H1 (cell line): ENCODE data around the gene KRT24. TPM values are rescaled to one million over a fixed set of nuclear protein-coding genes. Genes with fewer than 3 reads are reported as not detected.

ENCODE experiments used
- CTCF ChIA-PET: fragments of 300-600 bp; sonication (Branson Sonifier 250); formaldehyde crosslinking; loops from one replicate; lab custom pipeline; 2021; ENCODE audit not compliant: partially characterized antibody; lab: Charles Lee
- POLR2A ChIA-PET: fragments of 300-600 bp; sonication (Branson Sonifier 250); formaldehyde crosslinking; loops from one replicate; lab custom pipeline; 2021; ENCODE audit warnings: inconsistent platforms; ENCODE audit not compliant: partially characterized antibody; lab: Charles Lee
- DNase-seq, 2 experiments: peaks; one replicate each; pipeline versions ENCODE4 v3.0.0 to v3.0.0-alpha.2; 2010 to 2022; ENCODE audit warnings: low spot score in 2 of 2, low read depth in 1 of 2, mixed read lengths in 1 of 2
- FAIRE-seq: peaks from 2 replicates; lab custom pipeline; 2011; peaks lifted over from hg19 to GRCh38; lab: Jason Lieb, UNC
- H2AFZ ChIP-seq: 2 replicates; pipeline ENCODE4 v1.8.1; 2012; ENCODE audit warnings: low read length, inconsistent platforms
- H2AK5ac ChIP-seq: 2 replicates; pipeline ENCODE4 v1.6.1; 2013; ENCODE audit warnings: low read depth, low read length
- H2BK120ac ChIP-seq: replicated peaks from 2 replicates; pipeline ENCODE3; 2013; ENCODE audit warnings: low read depth, low read length, inconsistent platforms
- H2BK12ac ChIP-seq: 2 replicates; pipeline ENCODE4 v1.6.1; 2013; ENCODE audit warnings: low read depth, low read length
- H2BK15ac ChIP-seq: 2 replicates; pipeline ENCODE4 v1.6.1; 2013; ENCODE audit warnings: low read length
- H2BK20ac ChIP-seq: 2 replicates; pipeline ENCODE4 v1.6.1; 2013; ENCODE audit warnings: low read length
- H2BK5ac ChIP-seq: 2 replicates; pipeline ENCODE4 v1.6.1; 2013; ENCODE audit warnings: low read depth, low read length
- H3K14ac ChIP-seq: 2 replicates; pipeline ENCODE4 v1.6.1; 2013; ENCODE audit warnings: inconsistent platforms; ENCODE audit not compliant: insufficient read length
- H3K18ac ChIP-seq: 2 replicates; pipeline ENCODE4 v1.6.1; 2013; ENCODE audit warnings: low read length; ENCODE audit errors: extremely low read depth
- H3K23ac ChIP-seq: 2 replicates; pipeline ENCODE4 v1.6.1; 2013; ENCODE audit warnings: inconsistent platforms; ENCODE audit not compliant: insufficient read length
- H3K23me2 ChIP-seq: 2 replicates; pipeline ENCODE4 v1.6.1; 2013; ENCODE audit warnings: low read depth, low read length
- H3K27ac ChIP-seq: 2 replicates; pipeline ENCODE4 v1.6.1; 2011; ENCODE audit warnings: low read depth, low read length, inconsistent platforms
- H3K27me3 ChIP-seq, 4 experiments: replicated peaks in 1 of 4; 1 replicate in 1 of 4; 2 replicates in 3 of 4; pipeline versions ENCODE4 v1.6.1 to v1.8.1; 2011 to 2013; ENCODE audit warnings: low read length in 3 of 4, mild to moderate bottlenecking in 3 of 4, inconsistent platforms in 2 of 4, mixed read lengths in 2 of 4, moderate library complexity in 1 of 4; ENCODE audit not compliant: control insufficient read depth in 3 of 4, insufficient read depth in 3 of 4; ENCODE audit errors: extremely low read depth in 1 of 4
- H3K36me3 ChIP-seq, 4 experiments: 2 replicates each; pipeline versions ENCODE4 v1.6.1 to v1.8.1; 2011 to 2013; ENCODE audit warnings: mild to moderate bottlenecking in 4 of 4, low read length in 3 of 4, moderate library complexity in 2 of 4, control low read depth in 1 of 4, inconsistent platforms in 1 of 4; ENCODE audit not compliant: insufficient read depth in 4 of 4, control insufficient read depth in 2 of 4
- H3K4ac ChIP-seq: replicated peaks from 2 replicates; pipeline ENCODE3; 2013; ENCODE audit warnings: low read length, low read depth, mixed read lengths, inconsistent platforms; ENCODE audit not compliant: insufficient read length
- H3K4me1 ChIP-seq, 4 experiments: replicated peaks in 1 of 4; 1 replicate in 1 of 4; 2 replicates in 3 of 4; pipeline versions ENCODE4 v1.6.1 to v1.8.1; 2011 to 2013; ENCODE audit warnings: low read length in 3 of 4, inconsistent platforms in 2 of 4, mixed read lengths in 1 of 4; ENCODE audit not compliant: insufficient read depth in 4 of 4, control insufficient read depth in 3 of 4
- H3K4me2 ChIP-seq, 2 experiments: 2 replicates each; pipeline versions ENCODE4 v1.6.1 to v1.8.1; 2011 to 2013; ENCODE audit warnings: low read depth in 2 of 2, low read length in 2 of 2, control low read depth in 1 of 2, inconsistent platforms in 1 of 2, mild to moderate bottlenecking in 1 of 2; ENCODE audit not compliant: insufficient read depth in 1 of 2
- H3K4me3 ChIP-seq, 4 experiments: fragments of 200-600, 300-600 bp in 1 of 4; sonication (generic), shearing (Covaris generic), sonication (Bioruptor Twin) in 1 of 4; 2 replicates each; pipeline versions ENCODE4 v1.5.1 to v1.8.1; 2011 to 2016; ENCODE audit warnings: low read length in 4 of 4, low read depth in 3 of 4, control low read depth in 2 of 4, inconsistent platforms in 2 of 4, mild to moderate bottlenecking in 2 of 4, mixed read lengths in 1 of 4, moderate library complexity in 1 of 4; ENCODE audit not compliant: insufficient read depth in 2 of 4; ENCODE audit errors: extremely low read depth in 1 of 4
- H3K56ac ChIP-seq: replicated peaks from 2 replicates; pipeline ENCODE3; 2013; ENCODE audit warnings: low read depth, mild to moderate bottlenecking, mixed read lengths, low read length, inconsistent platforms; ENCODE audit not compliant: insufficient read length
- H3K79me1 ChIP-seq: 2 replicates; pipeline ENCODE4 v1.6.1; 2013; ENCODE audit warnings: low read depth, low read length, control low read depth
- H3K79me2 ChIP-seq, 2 experiments: 2 replicates each; pipeline versions ENCODE4 v1.6.1 to v1.8.1; 2012 to 2013; ENCODE audit warnings: low read length in 2 of 2, mild to moderate bottlenecking in 2 of 2, inconsistent platforms in 1 of 2; ENCODE audit not compliant: insufficient read depth in 2 of 2, control insufficient read depth in 1 of 2
- H3K9ac ChIP-seq, 4 experiments: replicated peaks in 1 of 4; 1 replicate in 1 of 4; 2 replicates in 3 of 4; pipeline versions ENCODE4 v1.6.1 to v1.8.1; 2011 to 2013; ENCODE audit warnings: low read depth in 3 of 4, low read length in 3 of 4, control low read depth in 2 of 4, mild to moderate bottlenecking in 2 of 4, moderate library complexity in 2 of 4, inconsistent platforms in 1 of 4; ENCODE audit errors: extremely low read depth in 1 of 4
- H3K9me3 ChIP-seq, 2 experiments: 2 replicates each; pipeline versions ENCODE4 v1.6.1 to v1.8.1; 2012 to 2013; ENCODE audit warnings: mild to moderate bottlenecking in 2 of 2, moderate library complexity in 2 of 2, control low read depth in 1 of 2, inconsistent platforms in 1 of 2, low read depth in 1 of 2, low read length in 1 of 2, mixed read lengths in 1 of 2; ENCODE audit not compliant: insufficient read depth in 2 of 2
- H4K20me1 ChIP-seq, 2 experiments: replicated peaks in 1 of 2; 2 replicates each; pipeline versions ENCODE3 to v1.8.1; 2011 to 2013; ENCODE audit warnings: inconsistent platforms in 2 of 2, low read length in 2 of 2, mild to moderate bottlenecking in 1 of 2; ENCODE audit not compliant: insufficient read depth in 2 of 2, control insufficient read depth in 1 of 2
- H4K5ac ChIP-seq: 2 replicates; pipeline ENCODE4 v1.6.1; 2013; ENCODE audit warnings: low read length, low read depth, mixed read lengths, inconsistent platforms; ENCODE audit not compliant: insufficient read length
- H4K8ac ChIP-seq: 2 replicates; pipeline ENCODE4 v1.8.0; 2013; ENCODE audit warnings: mild to moderate bottlenecking, moderate library complexity, low read length, inconsistent platforms; ENCODE audit not compliant: insufficient read depth; ENCODE audit errors: extremely low read depth
- H4K91ac ChIP-seq: replicated peaks from 2 replicates; pipeline ENCODE3; 2013; ENCODE audit warnings: low read length, mixed read lengths, inconsistent platforms; ENCODE audit not compliant: insufficient read length
- ATF3 ChIP-seq: IDR thresholded peaks from 2 replicates; pipeline ENCODE4 v1.6.1; 2011; ENCODE audit warnings: low read depth, mild to moderate bottlenecking, low read length; ENCODE audit not compliant: insufficient read depth
- BACH1 ChIP-seq: IDR thresholded peaks from 2 replicates; pipeline ENCODE4 v1.6.1; 2012; ENCODE audit warnings: low read length, improper control_type of control experiment
- CBX8 ChIP-seq: fragments of 300-800, 300-1000 bp; sonication (generic); IDR thresholded peaks from 2 replicates; pipeline ENCODE4 v1.7.1; 2016; ENCODE audit warnings: low read depth, low read length, borderline replicate concordance
- CHD2 ChIP-seq: IDR thresholded peaks from 2 replicates; pipeline ENCODE4 v1.6.1; 2012; ENCODE audit warnings: low read length, improper control_type of control experiment
- CTBP2 ChIP-seq: IDR thresholded peaks from 2 replicates; pipeline ENCODE4 v1.7.0; 2011; ENCODE audit warnings: borderline replicate concordance, mild to moderate bottlenecking, moderate library complexity, mixed read lengths, low read length; ENCODE audit not compliant: insufficient read depth, insufficient read length
- GABPA ChIP-seq: IDR thresholded peaks from 2 replicates; pipeline ENCODE4 v1.6.1; 2011; ENCODE audit warnings: mild to moderate bottlenecking, low read length, moderate library complexity, borderline replicate concordance; ENCODE audit not compliant: insufficient read depth
- HDAC6 ChIP-seq: IDR thresholded peaks from one replicate; pipeline ENCODE4 v1.7.1; 2012; ENCODE audit warnings: low read depth, mild to moderate bottlenecking, inconsistent platforms, low read length, moderate library complexity
- KDM1A ChIP-seq: fragments of 200-600, 300-600 bp; sonication (generic); IDR thresholded peaks from 2 replicates; pipeline ENCODE4 v1.7.1; 2016; ENCODE audit warnings: mild to moderate bottlenecking, low read length, borderline replicate concordance
- KDM5A ChIP-seq: fragments of 200-600 bp; IDR thresholded peaks from 2 replicates; pipeline ENCODE4 v1.7.1; 2012; ENCODE audit warnings: mild to moderate bottlenecking, low read length, inconsistent platforms, mixed read lengths
- NANOG ChIP-seq: IDR thresholded peaks from 2 replicates; pipeline ENCODE4 v1.6.1; 2011; ENCODE audit warnings: low read length, low read depth, mild to moderate bottlenecking, inconsistent platforms; ENCODE audit not compliant: insufficient read depth, poor library complexity, severe bottlenecking
- POLR2AphosphoS5 ChIP-seq: IDR thresholded peaks from 2 replicates; pipeline ENCODE4 v1.6.1; 2011; ENCODE audit warnings: low read depth, low read length
- SP1 ChIP-seq: IDR thresholded peaks from 2 replicates; pipeline ENCODE4 v1.6.1; 2011; ENCODE audit warnings: low read depth, low read length
- SP2 ChIP-seq: IDR thresholded peaks from 2 replicates; pipeline ENCODE4 v1.6.1; 2012; ENCODE audit warnings: mild to moderate bottlenecking, low read length, inconsistent platforms
- TEAD4 ChIP-seq: IDR thresholded peaks from 2 replicates; pipeline ENCODE4 v1.6.1; 2012; ENCODE audit warnings: low read depth, low read length, inconsistent platforms, mixed read lengths
- polyA plus RNA-seq, 7 experiments: library from polyadenylated mRNA; depleted of rRNA in 3 of 7; stranded (reverse) in 5 of 7; unstranded in 2 of 7; fragments of >200 nt in 5 of 7; fragments of 200-250 nt in 2 of 7; gene quantifications; 1 replicate in 5 of 7; 2 replicates in 1 of 7; 4 replicates in 1 of 7; pipeline versions ENCODE4 v1.2.1 to v1.2.3, GENCODE V29; 2011 to 2013; ENCODE audit warnings: missing spikeins in 2 of 7, mixed read lengths in 2 of 7
- total RNA-seq: library from RNA; stranded (reverse); fragmentation: NEBNext Ultra II Directional; extraction: Animal tissue kit (Norgen Biotek cat#: 25700); gene quantifications from 2 replicates; pipeline ENCODE4 v1.2.1, GENCODE V29; 2021

Gene KRT24
- total and polyA plus RNA-seq, 2 of the 8 experiments (the other 6 are each of a cell fraction or from before 2014, with no cell fraction given), result not detected

- Histone ChIP-seq H3K18ac (no peak overlapping the region), H3K27me3 (no peaks in the 10 kb centered on the region; a peak in 1 of 7 replicates), H3K4ac (no peak overlapping the region), H4K8ac (no peak overlapping the region), H3K79me2 (no peaks in the 10 kb centered on the region), H3K9me3 (no peaks in the 10 kb centered on the region), H3K4me3 (no peak overlapping the region), H3K27ac (no peak overlapping the region), H2AK5ac (no peak overlapping the region), H2BK5ac (no peak overlapping the region), H4K20me1 (no peaks in the 10 kb centered on the region), H3K36me3 (no peaks in the 10 kb centered on the region), H3K9ac (no peak overlapping the region), H2AFZ (no peak overlapping the region), H4K5ac (no peak overlapping the region), H3K23me2 (no peaks in the 10 kb centered on the region), H3K4me1 (no peaks in the 10 kb centered on the region), H3K79me1 (no peaks in the 10 kb centered on the region), H2BK120ac (no peak overlapping the region), H2BK20ac (no peak overlapping the region), H2BK15ac (no peak overlapping the region), H3K56ac (no peak overlapping the region), H2BK12ac (no peak overlapping the region), H4K91ac (no peak overlapping the region), H3K14ac (no peak overlapping the region), H3K23ac (no peak overlapping the region), H3K4me2 (no peak overlapping the region)
- CTCF ChIA-PET, result interaction anchor here (0.8 to 1.3 kb wide), 4 partner anchors 15 to 182 kb away, joined by 3 read pairs; no protein-coding TSS in a partner anchor
- FAIRE-seq (no peak), DNase-seq (no peak)
- POLR2A ChIA-PET, result interaction anchor here (0.8 to 1.3 kb wide), 3 partner anchors 13 to 41 kb away, joined by 3 read pairs; no protein-coding TSS in a partner anchor
- TF ChIP-seq TEAD4 (no peak), GABPA (no peak), KDM1A (no peak), ATF3 (no peak), CHD2 (no peak), BACH1 (no peak), CTBP2 (no peak), CBX8 (no peak), SP2 (no peak), HDAC6 (no peak), POLR2AphosphoS5 (no peak), SP1 (no peak), NANOG (no peak), KDM5A (no peak)
Measured at GRCh38 chr17:40680998-40681397, 22.6 kb downstream of the KRT24 start.
